Thoracic aorta (tissue), 2 donors: Measurements from ENCODE around the gene FOLR2. TPM values are rescaled to one million over a fixed set of nuclear protein-coding genes. Genes with fewer than 3 reads are reported as not detected.

ENCODE experiments used
- ATAC-seq: fragments of 150-250 bp; one replicate; pipeline ENCODE4 v1.8.0; 2017; ENCODE audit warnings: low read depth; ENCODE audit not compliant: insufficient number of reproducible peaks, low FRiP score
- DNase-seq: peaks from one replicate; pipeline ENCODE4 v3.0.0-alpha.2; 2020; ENCODE audit warnings: low spot score
- H3K27ac ChIP-seq, 2 donors: fragments of 200-600 bp; sonication (generic); 1 replicate in 1 of 2; 2 replicates in 1 of 2; pipeline ENCODE4 v1.5.1; 2016; ENCODE audit warnings: mild to moderate bottlenecking in 2 of 2, moderate library complexity in 2 of 2
- H3K27me3 ChIP-seq: fragments of 200-600 bp; sonication (generic); replicated peaks from 2 replicates; pipeline ENCODE4 v1.6.0; 2016; ENCODE audit warnings: mild to moderate bottlenecking; ENCODE audit not compliant: insufficient read depth
- H3K36me3 ChIP-seq: fragments of 200-600 bp; sonication (generic); one replicate; pipeline ENCODE4 v1.5.1; 2016
- H3K4me1 ChIP-seq, 2 donors: fragments of 200-600 bp; sonication (generic); 1 replicate in 1 of 2; 2 replicates in 1 of 2; pipeline versions ENCODE4 v1.5.1 to v1.6.0; 2016; ENCODE audit warnings: low read depth in 2 of 2, mild to moderate bottlenecking in 1 of 2; ENCODE audit not compliant: control insufficient read depth in 1 of 2
- H3K4me3 ChIP-seq: fragments of 200-600 bp; sonication (generic); 2 replicates; pipeline ENCODE4 v1.5.1; 2016; ENCODE audit warnings: mild to moderate bottlenecking
- H3K9me3 ChIP-seq: fragments of 200-600 bp; sonication (generic); 2 replicates; pipeline ENCODE4 v1.5.1; 2016
- total RNA-seq, 2 donors: library from RNA; depleted of rRNA; stranded (reverse); fragments of >200 nt; gene quantifications; one replicate each; pipeline versions ENCODE4 v1.1.0 to v1.2.3, GENCODE V29; 2016
- TF ChIP-seq, protein P1 (sequence below): fragments of 200-600 bp; sonication (generic); IDR thresholded peaks from one replicate; pipeline ENCODE4 v1.5.1; 2019; ENCODE audit warnings: antibody characterized with exemption

FOLR2 gene
- total RNA-seq, 2 donors from 2014 or later = 51.4 to 118 TPM

- H3K27ac ChIP-seq = no peak overlapping the region
- H3K9me3 ChIP-seq = no peaks in the 10 kb centered on the region
- no peak overlapping the region for H3K4me3 ChIP-seq
- DNase-seq (no peak), ATAC-seq (no peak)
- no peaks in the 10 kb centered on the region for H3K27me3 ChIP-seq
- peaks cover 3 to 25% of the 10 kb centered on the region in 2 donors for H3K4me1 ChIP-seq
- TF ChIP-seq, protein P1, sequence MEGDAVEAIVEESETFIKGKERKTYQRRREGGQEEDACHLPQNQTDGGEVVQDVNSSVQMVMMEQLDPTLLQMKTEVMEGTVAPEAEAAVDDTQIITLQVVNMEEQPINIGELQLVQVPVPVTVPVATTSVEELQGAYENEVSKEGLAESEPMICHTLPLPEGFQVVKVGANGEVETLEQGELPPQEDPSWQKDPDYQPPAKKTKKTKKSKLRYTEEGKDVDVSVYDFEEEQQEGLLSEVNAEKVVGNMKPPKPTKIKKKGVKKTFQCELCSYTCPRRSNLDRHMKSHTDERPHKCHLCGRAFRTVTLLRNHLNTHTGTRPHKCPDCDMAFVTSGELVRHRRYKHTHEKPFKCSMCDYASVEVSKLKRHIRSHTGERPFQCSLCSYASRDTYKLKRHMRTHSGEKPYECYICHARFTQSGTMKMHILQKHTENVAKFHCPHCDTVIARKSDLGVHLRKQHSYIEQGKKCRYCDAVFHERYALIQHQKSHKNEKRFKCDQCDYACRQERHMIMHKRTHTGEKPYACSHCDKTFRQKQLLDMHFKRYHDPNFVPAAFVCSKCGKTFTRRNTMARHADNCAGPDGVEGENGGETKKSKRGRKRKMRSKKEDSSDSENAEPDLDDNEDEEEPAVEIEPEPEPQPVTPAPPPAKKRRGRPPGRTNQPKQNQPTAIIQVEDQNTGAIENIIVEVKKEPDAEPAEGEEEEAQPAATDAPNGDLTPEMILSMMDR = no peak
- H3K36me3 ChIP-seq = peaks cover 70% of the 10 kb centered on the region
Measured at GRCh38 chr11:72229925-72230763, 13.6 kb downstream of the FOLR2 start.

- DNase-seq (no peak), ATAC-seq (no peak)
- H3K27ac ChIP-seq = no peak overlapping the region
- peaks cover 77% of the 10 kb centered on the region for H3K36me3 ChIP-seq
- peaks cover under 1 to 18% of the 10 kb centered on the region in 2 donors for H3K4me1 ChIP-seq
- H3K9me3 ChIP-seq = no peaks in the 10 kb centered on the region
- TF ChIP-seq, protein P1 = no peak
- no peak overlapping the region for H3K4me3 ChIP-seq
- H3K27me3 ChIP-seq = no peaks in the 10 kb centered on the region
Measured at GRCh38 chr11:72230764-72231365, 14.3 kb downstream of the FOLR2 start.

- DNase-seq = no peak
- peaks cover 0 to 12% of the 10 kb centered on the region in 2 donors for H3K4me1 ChIP-seq
- no peaks in the 10 kb centered on the region for H3K9me3 ChIP-seq
- H3K27ac ChIP-seq = no peak overlapping the region
- peaks cover 79% of the 10 kb centered on the region for H3K36me3 ChIP-seq
- no peak for ATAC-seq
- H3K27me3 ChIP-seq = no peaks in the 10 kb centered on the region
- TF ChIP-seq, protein P1 = no peak
- no peak overlapping the region for H3K4me3 ChIP-seq
Measured at GRCh38 chr11:72231396-72232259, 15.0 kb downstream of the FOLR2 start.

- DNase-seq = no peak
Measured at GRCh38 chr11:72232260-72233055, 15.9 kb downstream of the FOLR2 start.

More at GRCh38 chr11:72232260-72233055, 15.9 kb downstream of the FOLR2 start:
- Histone ChIP-seq H3K36me3 (peaks cover 88% of the 10 kb centered on the region), H3K4me3 (no peak overlapping the region), H3K9me3 (no peaks in the 10 kb centered on the region), H3K27me3 (no peaks in the 10 kb centered on the region), H3K27ac (no peak overlapping the region), H3K4me1 (peaks cover 0 to 4% of the 10 kb centered on the region in 2 donors)
- TF ChIP-seq, protein P1 = no peak
- no peak for ATAC-seq
